Fibroblast of villous mesenchyme (primary cell): Measurements from ENCODE around the gene MEGF8. TPM values are rescaled to one million over a fixed set of nuclear protein-coding genes. Genes with fewer than 3 reads are reported as not detected.

ENCODE experiments used
- DNase-seq: peaks from one replicate; pipeline ENCODE4 v3.0.0-alpha.2; 2010; ENCODE audit warnings: low read depth
- H3K4me3 ChIP-seq: 2 replicates; pipeline ENCODE4 v1.5.1; 2011; ENCODE audit warnings: low read depth, mild to moderate bottlenecking, low read length
- CTCF ChIP-seq: IDR thresholded peaks from 2 replicates; pipeline ENCODE4 v1.5.1; 2012; ENCODE audit warnings: low read depth, mild to moderate bottlenecking, low read length; ENCODE audit not compliant: insufficient read depth
- total RNA-seq: library from RNA; depleted of rRNA; stranded (reverse); fragments of >200 nt; gene quantifications from 2 replicates; pipeline ENCODE4 v1.2.3, GENCODE V29; 2012

MEGF8 gene
- total RNA-seq, 1 donor = 21.2 TPM

- no peak overlapping the region for H3K4me3 ChIP-seq
- DNase-seq = no peak
- no peak for TF ChIP-seq CTCF
These were observed 30.8 kb upstream of the MEGF8 start for GRCh38 chr19:42294471-42295137.

- no peak overlapping the region for H3K4me3 ChIP-seq
- no peak for TF ChIP-seq CTCF
- DNase-seq = no peak
These were observed 30.1 kb upstream of the MEGF8 start for GRCh38 chr19:42295342-42295741.

- DNase-seq = peak; percentile 51
- TF ChIP-seq CTCF = peak; percentile 97
- H3K4me3 ChIP-seq = no peak overlapping the region
These were observed 29.5 kb upstream of the MEGF8 start for GRCh38 chr19:42295831-42296525.

- H3K4me3 ChIP-seq = no peak overlapping the region
- no peak for DNase-seq
- TF ChIP-seq CTCF = no peak
These were observed 28.4 kb upstream of the MEGF8 start for GRCh38 chr19:42297039-42297438.

GRCh38 chr19:42301646-42302203 is 23.7 kb upstream of the MEGF8 start, which contains the start of gene PRR19:
TSS of gene PRR19 (plus strand) at chr19:42302132. CDS start at chr19:42309585, 7,453 bp downstream.
- peak within 1 kb of the TSS; percentile 76 for H3K4me3 ChIP-seq
- no peak for DNase-seq
- no peak for TF ChIP-seq CTCF

- TF ChIP-seq CTCF = no peak
- no peak for DNase-seq
- H3K4me3 ChIP-seq = peak overlapping the region; percentile 76
These were observed 22.4 kb upstream of the MEGF8 start for GRCh38 chr19:42303101-42303464.
